Transverse colon (tissue), 4 donors: ENCODE data around the gene NIPSNAP3A.

Experiments used
- CTCF ChIP-seq, 5 experiments: fragments of 200-600 bp in 3 of 5; fragments of 450-650 bp in 2 of 5; sonication (generic) in 3 of 5; IDR thresholded peaks; 1 replicate in 2 of 5; 2 replicates in 3 of 5; pipeline ENCODE4 v1.5.1; 2016 to 2017; ENCODE audit warnings: antibody characterized with exemption in 5 of 5, inconsistent platforms in 3 of 5, mild to moderate bottlenecking in 2 of 5, moderate library complexity in 1 of 5
- POLR2A ChIP-seq: fragments of 450-650 bp; IDR thresholded peaks from one replicate; pipeline ENCODE4 v1.6.1; 2016; ENCODE audit warnings: antibody characterized with exemption, mild to moderate bottlenecking, moderate library complexity
- POLR2AphosphoS5 ChIP-seq, 3 donors: sonication (generic); formaldehyde crosslinking; IDR thresholded peaks; one replicate each; pipeline ENCODE4 v1.6.1; 2016; ENCODE audit warnings: antibody characterized with exemption in 3 of 3

GRCh38 chr9:104750185-104750767, 2.8 kb downstream of the NIPSNAP3A start:
- TF ChIP-seq CTCF (IDR thresholded peaks at IDR 0.05) (no peak), POLR2A (no peak), POLR2AphosphoS5 (IDR thresholded peaks at IDR 0.05) (no peak)
